HG02840 (cell line): ENCODE measurements around the gene ZNF837.

Experiments used
- ATAC-seq: cut with Tn5 transposase; IDR thresholded peaks from one replicate; pipeline ENCODE4 v1.9.1; 2021; ENCODE audit warnings: mild to moderate bottlenecking, moderate library complexity, moderate number of reproducible peaks; ENCODE audit not compliant: unreplicated experiment, low FRiP score

ZNF837 gene

GRCh38 chr19:58326501-58326913 lies 54.3 kb downstream of the ZNF837 start:
- no peak for ATAC-seq

DNA sequence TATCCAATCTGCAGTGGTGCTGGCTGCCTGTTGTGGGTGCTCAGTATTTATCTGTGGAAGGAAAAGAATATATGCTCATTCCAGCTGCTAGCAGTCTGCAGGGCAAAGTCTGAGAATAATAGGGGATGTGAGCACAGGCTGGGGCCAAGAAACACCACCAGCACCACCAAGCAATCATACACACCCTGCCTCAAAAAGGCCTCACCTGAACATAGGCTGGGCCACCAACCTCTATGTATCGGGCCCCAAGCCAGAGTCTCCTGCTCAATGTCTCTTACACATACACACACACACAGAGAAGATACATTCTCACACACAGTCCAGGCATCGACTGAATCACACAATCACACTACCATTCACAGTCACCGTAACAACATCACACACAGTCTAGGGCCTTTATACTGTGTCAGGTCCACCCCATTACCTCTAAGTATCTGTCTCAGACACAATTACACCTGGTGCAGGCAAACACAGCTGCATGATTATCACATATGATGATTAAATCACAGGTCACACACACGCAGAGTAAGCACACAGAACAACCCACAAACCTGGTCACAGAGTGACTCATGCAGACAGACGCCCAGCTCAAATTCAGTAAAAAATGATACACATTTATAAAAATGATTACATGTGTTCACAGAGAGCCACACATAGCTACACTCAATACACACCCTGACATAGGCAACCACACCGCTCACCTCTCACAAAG lies 55.4 kb downstream of the ZNF837 start:
- ATAC-seq = no peak

GRCh38 chr19:58319241-58319640 lies 61.6 kb downstream of the ZNF837 start:
- no peak for ATAC-seq

GRCh38 chr19:58318297-58318696 lies 62.5 kb downstream of the ZNF837 start:
- ATAC-seq = no peak
